HG03139 (cell line): Measurements from ENCODE around the gene MRPS34.
"Not testable (repeated sequence)": the region's sequence is repeated elsewhere in the genome, so short reads cannot be mapped to it uniquely, and the experiment has no call there.

Experiments used
- ATAC-seq: cut with Tn5 transposase; IDR thresholded peaks from one replicate; pipeline ENCODE4 v1.9.1; 2021; ENCODE audit not compliant: unreplicated experiment

MRPS34 gene

GRCh38 chr16:1772908-1773702, at the start of gene MRPS34:
MRPS34 (minus strand) TSS chr16:1773134; CDS start chr16:1773119, 15 bp downstream.
- ATAC-seq, result peak; percentile 41

- no peak for ATAC-seq
Measured at GRCh38 chr16:1821861-1822611, 49.1 kb upstream of the MRPS34 start.

GRCh38 chr16:1820946-1821290, 48.0 kb upstream of the MRPS34 start:
- ATAC-seq, result no peak

- ATAC-seq, result no peak
Measured at GRCh38 chr16:1820096-1820945, 47.4 kb upstream of the MRPS34 start.

GRCh38 chr16:1819611-1820010, 46.7 kb upstream of the MRPS34 start:
- ATAC-seq, result no peak

DNA sequence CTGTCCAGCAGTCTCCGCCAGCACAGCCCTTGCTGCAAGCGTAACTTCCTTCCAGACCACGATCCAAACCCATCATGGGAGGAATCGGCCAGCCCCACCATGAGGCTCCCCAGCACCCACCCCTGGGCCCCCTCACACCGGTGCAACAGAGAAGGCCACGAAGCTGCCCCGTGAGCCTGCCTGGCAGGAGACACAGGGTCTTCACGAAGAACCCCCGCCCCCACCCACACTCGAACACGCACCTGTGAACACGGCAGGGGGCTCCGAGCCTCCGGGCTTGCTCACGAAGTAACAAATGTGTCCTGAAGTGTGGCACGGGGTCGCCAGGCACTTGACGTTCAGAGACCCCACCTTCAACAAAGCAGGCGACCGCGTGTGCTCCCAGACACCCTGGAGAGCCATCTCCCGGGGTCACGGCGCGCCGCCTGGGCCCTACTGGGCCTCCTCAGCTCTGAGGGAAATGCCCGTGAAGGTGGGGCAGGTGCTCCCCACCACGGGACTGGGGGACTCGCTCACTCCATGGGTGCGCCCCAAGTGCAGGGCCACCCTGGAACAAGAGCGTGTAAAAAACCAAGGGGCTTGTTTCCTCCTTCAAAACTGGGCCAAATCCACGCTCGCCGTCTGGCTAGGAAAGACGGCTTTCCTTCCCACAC, 46.1 kb upstream of the MRPS34 start:
- no peak for ATAC-seq

DNA sequence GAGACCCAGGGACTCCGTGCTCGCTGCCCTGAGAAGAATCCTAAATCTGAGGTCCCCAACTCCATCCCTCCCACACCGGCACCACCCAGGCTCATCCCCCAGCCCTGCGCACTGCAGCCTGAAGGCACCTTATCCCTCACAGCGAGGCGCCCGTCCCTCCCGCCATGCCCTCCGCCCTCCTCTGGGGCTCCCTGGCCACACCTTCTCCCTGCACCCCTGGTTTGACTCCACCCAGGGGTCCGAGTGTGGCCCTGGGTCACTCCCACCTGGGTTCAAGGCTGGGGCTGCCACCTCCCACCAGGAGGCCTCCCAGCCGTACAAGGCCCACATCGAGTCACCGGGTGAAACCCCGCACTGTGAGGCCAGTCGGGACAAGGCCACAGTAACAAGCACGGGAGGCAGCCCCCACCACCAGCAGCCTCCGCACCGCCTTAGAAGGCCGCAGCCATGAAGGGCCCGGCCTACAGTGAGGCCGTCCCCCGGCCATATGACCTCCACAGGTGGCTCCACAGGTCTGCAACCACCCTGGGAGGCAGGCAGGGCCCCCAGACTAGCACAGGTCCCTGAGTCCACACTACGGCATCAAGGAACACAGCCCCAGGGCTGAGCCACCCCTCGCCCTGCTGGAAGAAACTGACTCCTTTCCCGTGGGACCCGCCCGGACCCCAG, 45.4 kb upstream of the MRPS34 start:
- ATAC-seq, result no peak

DNA sequence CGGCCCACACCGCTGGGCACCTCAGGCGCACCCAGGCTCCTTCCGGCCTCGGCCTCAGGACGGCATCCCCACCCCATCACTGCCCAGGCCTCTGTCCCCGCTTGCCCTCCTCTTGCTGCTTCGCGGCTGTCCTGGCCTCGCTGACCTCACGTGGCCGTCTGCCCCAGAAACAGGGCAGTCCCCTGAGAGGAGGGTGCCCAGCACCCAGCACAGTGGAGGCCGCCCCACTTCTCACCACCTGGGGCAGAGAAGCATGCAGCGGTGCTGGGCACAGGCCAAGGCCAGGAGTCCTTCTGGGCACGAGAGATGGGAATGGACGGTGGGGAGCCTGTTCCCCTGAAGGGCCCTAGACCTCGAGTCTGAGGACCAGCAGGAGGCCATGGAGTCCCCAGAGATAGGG, 44.8 kb upstream of the MRPS34 start:
- no peak for ATAC-seq

DNA sequence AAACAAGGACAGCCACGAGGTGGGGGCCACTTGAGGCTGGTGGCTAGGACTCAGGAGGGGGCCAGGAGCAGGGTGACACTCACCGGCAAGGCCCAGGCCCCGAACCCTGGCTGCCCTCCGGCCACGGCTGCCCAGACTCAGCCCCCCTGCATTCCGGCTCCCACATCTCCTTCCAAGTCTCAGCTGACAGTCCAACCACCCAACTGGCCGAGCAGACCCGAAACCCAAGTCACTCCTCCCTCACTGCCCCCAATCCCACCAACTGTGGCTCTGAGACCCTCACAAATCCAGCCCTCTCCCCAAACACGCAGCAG, 44.3 kb upstream of the MRPS34 start:
- ATAC-seq, result no peak

- ATAC-seq, result no peak
Measured at GRCh38 chr16:1816396-1817275, 43.7 kb upstream of the MRPS34 start.

DNA sequence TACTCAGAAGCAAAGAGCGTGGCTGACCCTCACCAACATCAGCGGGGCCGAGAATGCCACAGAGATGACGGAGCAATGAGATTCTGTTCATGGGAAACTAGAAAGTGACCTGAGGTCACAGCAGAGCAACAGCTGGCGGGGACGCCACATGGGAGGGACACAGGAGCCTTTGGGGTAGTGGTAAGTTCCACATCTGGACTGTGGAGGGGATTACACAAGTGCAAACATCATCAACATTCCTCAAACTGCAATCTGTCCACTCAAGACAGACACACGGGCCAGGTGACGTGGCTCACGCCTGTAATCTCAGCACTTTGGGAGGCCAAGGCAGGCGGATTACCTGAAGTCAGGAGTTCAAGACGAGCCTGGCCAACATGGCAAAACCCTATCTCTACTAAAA, 42.5 kb upstream of the MRPS34 start:
- no peak for ATAC-seq

DNA sequence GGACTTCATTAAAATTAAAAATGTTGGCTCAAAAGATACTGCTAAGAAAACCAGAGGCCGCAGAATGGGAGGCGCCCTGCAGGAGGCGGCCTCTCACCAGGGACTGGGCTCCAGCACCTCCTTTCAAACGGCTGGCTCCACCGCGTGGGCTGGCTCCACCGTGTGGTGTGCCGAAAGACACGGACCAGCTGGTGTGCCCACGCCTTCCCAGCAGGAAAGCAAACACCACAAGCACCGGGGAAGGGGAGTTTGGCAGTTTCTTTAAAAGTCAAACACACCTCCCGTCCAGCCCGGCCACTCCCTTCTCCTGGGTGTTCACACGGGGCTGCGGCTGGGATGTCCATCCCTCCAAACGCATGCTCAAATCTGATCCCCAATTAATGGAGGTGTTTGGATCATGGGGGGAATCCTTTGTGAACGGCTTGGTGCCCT, 39.8 kb upstream of the MRPS34 start:
- no peak for ATAC-seq

GRCh38 chr16:1810536-1810935, 37.6 kb upstream of the MRPS34 start:
- no peak for ATAC-seq

- no peak for ATAC-seq
Measured at GRCh38 chr16:1810106-1810505, 37.2 kb upstream of the MRPS34 start.

DNA sequence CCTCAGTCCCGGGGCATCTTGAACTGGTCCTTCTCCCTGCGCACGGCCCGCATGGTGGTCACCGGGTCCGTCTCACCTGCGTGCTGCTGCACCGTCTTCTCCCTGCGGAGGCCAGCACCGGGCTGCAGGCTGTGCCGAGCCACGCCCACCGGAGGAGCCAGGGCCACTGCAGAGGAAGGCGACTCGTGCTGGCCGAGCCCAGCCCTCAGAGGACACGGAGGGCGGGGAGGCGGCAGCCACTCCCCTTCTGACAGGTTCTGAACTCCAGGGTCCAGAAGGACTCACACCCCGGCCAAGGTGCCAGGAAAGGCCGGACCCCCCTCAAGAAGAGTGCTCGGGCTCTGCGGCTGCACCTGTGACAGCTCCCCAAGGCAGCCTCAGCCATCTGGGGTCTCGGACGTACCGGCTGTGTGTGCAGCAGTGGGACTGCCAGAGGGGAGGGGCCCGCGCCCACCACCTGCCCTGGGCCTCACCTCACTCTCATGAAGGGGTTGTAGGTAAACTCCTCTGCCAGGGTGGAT, 36.4 kb upstream of the MRPS34 start:
- ATAC-seq, result no peak

DNA sequence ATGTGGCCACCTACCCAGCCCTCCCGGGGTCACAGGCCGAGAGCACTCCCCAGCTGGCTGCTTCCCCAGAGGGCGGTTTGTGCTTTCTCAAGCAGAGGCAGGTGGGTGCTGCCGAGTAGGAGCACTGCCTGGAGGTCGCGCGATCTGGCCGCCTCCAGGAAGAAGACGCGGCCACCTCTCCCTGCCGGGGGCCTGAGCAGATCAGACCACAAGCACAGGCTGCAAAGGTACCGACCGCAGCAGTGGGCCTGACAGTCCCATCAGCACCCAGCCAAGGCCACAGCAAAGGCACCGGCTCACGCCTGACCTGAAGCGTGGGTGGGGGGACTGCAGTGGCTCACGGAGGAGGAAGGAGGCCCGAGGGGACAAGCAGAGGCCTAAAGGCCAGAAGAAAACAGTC, 35.8 kb upstream of the MRPS34 start:
- no peak for ATAC-seq

DNA sequence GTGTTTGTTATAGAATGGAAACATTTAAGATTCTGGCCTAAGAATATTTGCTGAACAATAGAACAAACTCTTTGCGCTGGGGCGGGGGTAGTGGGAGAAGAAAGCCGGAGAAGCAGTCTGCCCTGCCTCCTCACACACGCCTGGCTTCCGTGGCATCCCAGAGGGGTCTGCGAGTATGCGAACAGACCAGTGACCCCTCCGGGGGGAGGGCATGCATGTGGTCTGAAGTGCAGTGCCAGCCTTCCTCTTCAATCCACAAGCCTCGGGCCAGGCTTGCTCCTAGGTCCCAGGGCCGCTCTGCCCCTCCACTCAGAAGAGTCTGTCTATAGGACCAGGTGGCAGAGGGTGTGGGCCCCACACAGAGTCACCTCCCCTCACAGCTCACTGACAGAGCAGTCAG, 34.7 kb upstream of the MRPS34 start:
- no peak for ATAC-seq

- ATAC-seq, result no peak
Measured at GRCh38 chr16:1800701-1801100, 27.8 kb upstream of the MRPS34 start.

DNA sequence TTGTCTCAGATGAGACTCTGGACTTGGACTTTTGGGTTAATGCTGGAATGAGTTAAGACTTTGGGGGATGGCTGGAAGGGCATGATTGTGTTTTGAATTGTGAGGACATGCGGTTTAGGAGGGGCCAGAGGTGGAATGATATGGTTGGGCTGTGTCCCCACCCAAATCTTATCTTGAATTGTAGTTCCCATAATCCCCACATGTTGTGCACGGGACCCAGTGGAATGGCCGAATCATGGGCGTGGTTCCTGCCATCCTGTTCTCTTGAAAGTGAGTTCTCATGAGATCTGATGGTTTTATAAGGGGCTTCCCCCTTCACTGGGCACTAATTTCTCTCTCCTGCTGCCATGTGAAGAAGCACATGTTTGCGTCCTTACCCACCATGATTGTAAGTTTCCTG, 26.3 kb upstream of the MRPS34 start:
- ATAC-seq, result not testable (repeated sequence)
